Measurements from ENCODE around the gene CCR7.

GRCh38 chr17:40598301-40598618, 33.0 kb upstream of the CCR7 start:
- TF ChIP-seq CTCF (IDR thresholded peaks at IDR 0.05; ENCODE audit: insufficient read depth, low read length) = no peak
- no peak for TF ChIP-seq POLR2AphosphoS5 (IDR thresholded peaks at IDR 0.05; ENCODE audit: low read depth)
- no peak for TF ChIP-seq REST (IDR thresholded peaks at IDR 0.05; ENCODE audit: insufficient replicate concordance, low read depth)
- no peak for TF ChIP-seq GABPA (IDR thresholded peaks at IDR 0.05; ENCODE audit: low read depth)

Data from HL-60 (cell line).